ENCODE results near the gene PFDN4. TPM values are rescaled to one million over a fixed set of nuclear protein-coding genes. Genes with fewer than 3 reads are reported as not detected.
"Not testable (repeated sequence)": the region's sequence is repeated elsewhere in the genome, so short reads cannot be mapped to it uniquely, and the experiment has no call there.

Gene PFDN4
- total RNA-seq, 2 donors from 2014 or later = 48.9 to 49.1 TPM

DNA sequence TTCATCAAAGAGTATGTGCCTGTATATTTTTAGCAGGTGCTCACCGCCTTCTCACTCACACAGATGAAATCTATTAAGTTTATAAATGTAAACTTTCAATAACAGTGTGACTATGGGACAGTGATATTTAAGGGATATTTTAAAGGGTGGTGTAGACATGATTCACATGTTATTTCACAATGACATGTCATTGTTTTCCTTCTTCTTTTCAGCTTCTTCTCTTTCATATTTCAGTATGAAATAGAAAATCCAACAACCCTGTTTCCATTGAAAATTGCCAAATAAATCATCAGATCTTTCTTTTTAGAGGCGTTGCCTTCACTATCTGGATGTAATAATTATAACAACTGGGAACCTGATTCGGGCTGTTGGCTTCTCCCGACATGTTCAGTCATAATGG, 54.8 kb downstream of the PFDN4 start:
- peaks cover 25% of the 10 kb centered on the region for H3K27me3 Mint-ChIP-seq (ENCODE audit: low read depth)
- H3K4me1 Mint-ChIP-seq (ENCODE audit: low read depth) = no peaks in the 10 kb centered on the region
- no peaks in the 10 kb centered on the region for H3K36me3 Mint-ChIP-seq (ENCODE audit: insufficient read depth in 2 of 2)
- no peak for ATAC-seq (replicated peaks in 1 of 2)
- H3K9me3 Mint-ChIP-seq = no peaks in the 10 kb centered on the region
- no peak overlapping the region for H3K4me3 Mint-ChIP-seq
- H3K27ac Mint-ChIP-seq = no peak overlapping the region
- DNase-seq = no peak

DNA sequence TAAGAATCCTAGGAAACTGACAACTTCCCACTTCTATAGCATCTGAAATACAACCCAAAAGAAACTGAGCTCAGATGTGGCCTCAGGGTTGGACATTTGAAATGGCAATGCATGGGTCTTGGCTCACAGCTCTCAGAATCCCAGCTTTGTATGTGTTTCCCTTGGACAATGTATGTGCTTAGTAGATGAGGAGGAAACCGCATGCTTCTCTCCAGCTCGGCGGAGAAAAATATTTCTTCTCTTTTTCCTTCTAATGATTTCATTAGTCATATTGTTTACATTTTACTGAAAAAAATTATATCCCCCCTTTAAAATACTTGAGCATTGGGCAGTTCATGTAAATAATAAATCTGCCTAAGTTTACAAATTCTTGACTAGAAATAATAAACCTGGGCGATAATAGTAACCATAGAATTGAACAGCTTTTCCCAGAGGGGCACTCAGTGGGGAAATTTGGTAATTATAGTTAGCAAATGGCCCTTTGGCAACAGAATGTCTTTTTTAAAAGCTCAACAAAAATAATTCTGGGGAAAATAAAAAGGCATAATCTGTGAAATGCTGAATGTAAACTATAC, 55.3 kb downstream of the PFDN4 start:
- H3K36me3 Mint-ChIP-seq (ENCODE audit: insufficient read depth in 2 of 2) = no peaks in the 10 kb centered on the region

DNA sequence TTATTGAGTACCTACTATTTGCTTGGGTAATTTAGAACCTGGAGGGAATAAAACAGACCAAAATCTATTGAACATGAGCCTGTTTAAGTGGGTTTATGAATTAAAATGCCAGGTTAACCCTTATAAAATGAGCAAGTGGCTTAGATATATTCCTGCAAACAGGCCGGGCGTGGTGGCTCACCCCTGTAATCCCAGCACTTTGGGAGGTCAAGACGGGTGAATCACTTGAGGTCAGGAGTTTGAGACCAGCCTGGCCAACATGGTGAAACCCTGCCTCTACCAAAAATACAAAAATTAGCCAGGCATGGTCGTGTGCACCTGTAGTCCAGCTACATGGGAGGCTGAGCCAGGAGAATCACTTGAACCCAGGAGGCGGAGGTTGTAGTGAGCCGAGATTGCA, 57.9 kb downstream of the PFDN4 start:
- H3K27me3 Mint-ChIP-seq (ENCODE audit: low read depth) = peaks cover 35% of the 10 kb centered on the region
- not testable (repeated sequence) for DNase-seq; H3K27ac Mint-ChIP-seq; H3K4me1 Mint-ChIP-seq (ENCODE audit: low read depth); ATAC-seq (replicated peaks in 1 of 2); H3K4me3 Mint-ChIP-seq; H3K9me3 Mint-ChIP-seq; H3K36me3 Mint-ChIP-seq (ENCODE audit: insufficient read depth in 2 of 2)

More for the DNA sequence above, 55.3 kb downstream of the PFDN4 start:
- Mint-ChIP-seq H3K27me3 (ENCODE audit: low read depth) (peaks cover 25% of the 10 kb centered on the region), H3K4me1 (ENCODE audit: low read depth) (no peaks in the 10 kb centered on the region), H3K27ac (no peak overlapping the region), H3K4me3 (no peak overlapping the region), H3K9me3 (no peaks in the 10 kb centered on the region)
- ATAC-seq (replicated peaks in 1 of 2) = no peak
- DNase-seq = no peak

DNA sequence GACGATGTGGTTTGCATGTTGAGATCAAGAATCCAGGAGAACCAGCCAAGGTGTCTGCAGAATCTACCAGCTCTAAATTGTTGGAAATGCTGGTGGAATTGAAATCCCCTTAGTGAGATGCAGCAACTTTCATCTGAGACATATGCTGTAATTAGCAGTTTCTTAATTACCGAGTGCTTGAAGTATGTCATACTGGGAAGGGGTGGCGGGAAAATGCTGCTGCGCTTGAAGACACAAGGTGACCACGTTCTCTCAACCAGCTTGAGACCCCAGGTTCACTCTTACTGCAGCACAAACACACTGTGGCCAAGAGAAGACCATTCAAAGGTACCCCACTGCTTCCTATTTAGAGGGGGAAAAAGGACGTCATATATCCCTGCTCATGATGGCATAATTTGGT, 59.0 kb downstream of the PFDN4 start:
- ATAC-seq (replicated peaks in 1 of 2) = no peak
- peaks cover 35% of the 10 kb centered on the region for H3K27me3 Mint-ChIP-seq (ENCODE audit: low read depth)
- no peaks in the 10 kb centered on the region for H3K36me3 Mint-ChIP-seq (ENCODE audit: insufficient read depth in 2 of 2)
- H3K4me1 Mint-ChIP-seq (ENCODE audit: low read depth) = no peaks in the 10 kb centered on the region
- H3K4me3 Mint-ChIP-seq = no peak overlapping the region
- no peak for DNase-seq
- no peak overlapping the region for H3K27ac Mint-ChIP-seq
- no peaks in the 10 kb centered on the region for H3K9me3 Mint-ChIP-seq

DNA sequence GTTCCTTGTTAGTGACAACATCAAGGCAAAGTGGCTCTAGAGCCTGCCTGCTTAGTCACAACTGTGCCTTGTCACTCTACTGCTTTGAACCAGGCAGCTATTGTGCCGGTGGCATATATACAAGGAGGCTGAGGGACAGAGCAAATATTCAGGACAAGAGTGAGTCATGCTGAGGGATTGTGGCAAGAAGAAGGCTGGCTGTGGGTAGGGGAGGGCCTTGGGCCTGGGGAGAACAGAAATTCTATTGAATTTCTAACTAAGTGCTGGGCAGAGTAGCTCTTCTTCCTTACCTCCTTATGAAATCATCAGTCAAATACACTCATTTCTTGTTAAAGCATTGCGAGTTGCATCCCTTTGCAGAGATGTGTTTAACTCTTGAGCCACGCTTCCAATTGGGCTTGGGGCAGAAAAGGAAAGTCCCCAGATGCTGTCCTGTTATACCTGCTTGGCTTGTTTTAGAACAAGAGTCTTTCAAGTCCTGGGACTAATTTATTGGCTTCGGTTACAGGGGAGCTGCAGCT, 59.7 kb downstream of the PFDN4 start:
- peaks cover 35% of the 10 kb centered on the region for H3K27me3 Mint-ChIP-seq (ENCODE audit: low read depth)
- no peak overlapping the region for H3K27ac Mint-ChIP-seq
- DNase-seq (no peak), ATAC-seq (replicated peaks in 1 of 2) (peak in 1 of 2 donors; percentile 32)
- no peaks in the 10 kb centered on the region for H3K36me3 Mint-ChIP-seq (ENCODE audit: insufficient read depth in 2 of 2)
- no peak overlapping the region for H3K4me3 Mint-ChIP-seq
- no peaks in the 10 kb centered on the region for H3K9me3 Mint-ChIP-seq
- no peaks in the 10 kb centered on the region for H3K4me1 Mint-ChIP-seq (ENCODE audit: low read depth)

DNA sequence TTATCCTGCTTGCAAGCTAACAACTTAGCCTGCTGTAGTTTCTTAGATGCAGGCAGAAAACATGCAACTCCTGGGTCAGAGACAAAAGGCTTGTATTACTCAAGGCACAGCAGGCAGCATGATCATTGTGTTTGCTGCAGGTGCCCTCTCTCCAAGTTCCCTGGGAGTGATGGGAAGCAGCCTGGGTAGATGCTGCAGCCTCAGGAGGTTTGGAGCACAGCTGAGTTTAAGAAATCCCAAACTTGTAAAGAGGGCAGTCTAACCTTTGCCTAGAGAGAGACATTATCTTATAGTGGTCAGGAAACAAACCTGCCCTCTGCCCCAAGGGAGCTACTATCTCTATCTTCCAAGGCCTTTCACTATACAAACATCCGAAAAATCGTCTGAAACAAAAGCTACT, 61.1 kb downstream of the PFDN4 start:
- H3K4me1 Mint-ChIP-seq (ENCODE audit: low read depth) = no peaks in the 10 kb centered on the region
- H3K36me3 Mint-ChIP-seq (ENCODE audit: insufficient read depth in 2 of 2) = no peaks in the 10 kb centered on the region
- H3K4me3 Mint-ChIP-seq = no peak overlapping the region
- no peak for ATAC-seq (replicated peaks in 1 of 2)
- H3K27me3 Mint-ChIP-seq (ENCODE audit: low read depth) = peaks cover 31% of the 10 kb centered on the region
- no peak overlapping the region for H3K27ac Mint-ChIP-seq
- no peak for DNase-seq
- H3K9me3 Mint-ChIP-seq = no peaks in the 10 kb centered on the region

Other genes starting within 250 kb of the PFDN4 start
- not detected for gene BCAS1, start 137.5 kb upstream of the PFDN4 start, total RNA-seq
- not detected for gene CYP24A1, start 34.1 kb upstream of the PFDN4 start, total RNA-seq

Measured in activated T-cell treated with anti-CD3 and anti-CD28 coated beads, Interleukin-2, amount 50 U/mL, for 72 hours (primary cell).